ENCODE results near the gene BROX.

Gene BROX

GRCh38 chr1:222706815-222707214 is 5.5 kb upstream of the BROX start:
- POLR2A ChIA-PET (ENCODE audit: low non-redundant PET), result no interaction called here
- TF ChIP-seq CTCF (conservative IDR thresholded peaks at IDR 0.05; ENCODE audit: low read depth), result no peak
- no peak overlapping the region for H3K27ac ChIP-seq
- DNase-seq (ENCODE audit: low spot score), result no peak
- CTCF ChIA-PET, result interaction anchor here (0.6 to 0.7 kb wide), 3 partner anchors 582 to 1010 kb away, joined by 3 to 12 read pairs (median 4); no protein-coding TSS in a partner anchor

- ChIA-PET CTCF (no interaction called here), POLR2A (ENCODE audit: low non-redundant PET) (no interaction called here)
- no peak overlapping the region for H3K27ac ChIP-seq
- TF ChIP-seq CTCF (conservative IDR thresholded peaks at IDR 0.05; ENCODE audit: low read depth), result no peak
- DNase-seq (ENCODE audit: low spot score), result no peak
Measured at GRCh38 chr1:222709700-222710153, 2.6 kb upstream of the BROX start.

DNA sequence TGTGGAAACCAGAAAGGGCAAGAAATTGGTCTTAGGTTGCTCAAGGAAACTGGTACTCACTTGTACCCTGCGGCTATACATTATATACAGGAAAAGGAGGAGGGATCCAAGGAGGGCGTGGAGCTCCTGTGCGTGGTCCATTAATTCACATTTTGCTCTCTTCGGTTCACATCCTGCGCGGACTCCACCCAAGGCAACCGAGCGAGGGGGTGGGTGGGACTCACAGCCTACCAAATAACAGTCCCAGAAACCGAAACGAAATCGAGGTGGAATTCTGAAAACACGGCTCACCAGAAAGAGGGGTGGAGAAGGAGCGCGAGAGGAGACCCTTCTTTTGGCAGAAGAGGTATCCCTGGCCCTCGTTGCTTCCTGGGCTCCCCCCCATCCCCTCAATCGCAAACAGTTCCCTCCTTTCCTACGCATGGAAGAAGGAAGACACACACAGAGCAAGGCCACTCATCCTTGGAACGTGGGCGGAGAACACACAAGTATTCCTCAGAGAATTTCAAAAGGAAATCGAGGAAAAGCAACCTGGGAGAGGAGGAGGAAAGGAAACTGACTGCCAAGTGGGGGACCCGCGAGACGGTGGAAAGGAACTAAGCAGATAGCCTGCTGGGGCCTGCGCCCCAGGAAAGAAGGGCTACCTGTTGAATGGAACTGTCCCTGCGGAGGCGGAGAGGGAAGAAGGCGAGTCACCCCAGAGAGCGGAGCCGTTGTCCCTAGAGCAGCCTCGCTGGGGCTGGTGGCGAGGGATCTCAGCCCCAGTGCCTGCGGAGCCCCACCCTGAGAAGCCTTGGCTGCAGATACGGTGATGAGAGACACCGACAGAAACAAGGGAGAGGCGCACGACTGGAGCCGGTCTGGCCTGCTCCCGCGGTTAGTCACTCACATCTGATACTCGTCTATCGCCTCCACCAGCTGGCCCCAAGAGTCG is 778 bp upstream of the BROX start:
- peak overlapping the region; percentile 97 for H3K27ac ChIP-seq
- TF ChIP-seq CTCF (conservative IDR thresholded peaks at IDR 0.05; ENCODE audit: low read depth), result no peak
- POLR2A ChIA-PET (ENCODE audit: low non-redundant PET), result no interaction called here
- CTCF ChIA-PET, result no interaction called here
- peak; percentile 80 for DNase-seq (ENCODE audit: low spot score)

DNA sequence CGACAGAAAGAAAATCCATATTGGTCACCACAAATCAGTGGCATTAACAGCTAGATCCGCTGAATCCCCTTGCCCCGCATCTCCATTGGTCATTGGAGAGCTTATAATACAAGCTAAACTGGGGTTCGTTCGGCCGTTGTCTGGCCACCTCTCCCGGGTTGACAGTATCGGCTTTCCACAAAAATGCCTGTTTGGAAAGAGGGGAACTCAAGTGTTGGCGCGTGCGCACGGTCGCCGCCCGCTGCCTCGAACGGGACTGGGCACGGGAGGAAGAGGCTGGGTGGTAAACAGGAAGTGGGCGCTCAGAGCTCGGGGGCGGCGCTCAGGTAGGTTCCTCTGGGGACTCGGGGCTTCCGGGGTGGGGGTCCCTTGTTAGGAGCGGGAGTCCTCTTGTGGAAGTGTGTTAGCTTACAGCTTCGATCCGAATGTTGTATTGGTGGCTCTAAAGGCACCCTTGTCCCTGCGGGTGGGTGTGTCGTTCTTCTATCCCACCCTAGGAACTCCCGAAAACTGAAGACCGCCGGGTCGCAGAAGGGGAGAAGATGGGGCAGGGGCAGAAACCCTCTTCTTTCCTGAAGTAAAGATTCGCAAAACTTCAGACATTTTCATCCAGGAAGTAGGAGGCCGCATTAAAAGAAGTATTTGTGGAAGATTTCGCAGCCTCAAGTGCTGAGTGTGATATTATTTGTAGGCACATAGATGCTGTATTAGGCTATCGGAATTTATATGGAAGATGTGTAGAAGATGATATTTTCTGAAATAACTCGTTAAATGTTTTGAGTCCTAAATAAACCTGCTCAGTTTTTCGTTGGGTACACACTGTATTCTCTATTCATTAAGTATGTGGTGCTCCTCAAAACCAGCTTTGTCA is 962 bp downstream of the BROX start:
- peak overlapping the region; percentile 97 for H3K27ac ChIP-seq
- TF ChIP-seq CTCF (conservative IDR thresholded peaks at IDR 0.05; ENCODE audit: low read depth), result no peak
- CTCF ChIA-PET, result interaction anchor here (0.7 kb wide), 1 partner anchor 75 kb away, joined by 6 read pairs; no protein-coding TSS in a partner anchor
- DNase-seq (ENCODE audit: low spot score), result peak; percentile 82
- POLR2A ChIA-PET (ENCODE audit: low non-redundant PET), result no interaction called here

GRCh38 chr1:222716393-222716792 is 4.0 kb downstream of the BROX start:
- CTCF ChIA-PET, result no interaction called here
- POLR2A ChIA-PET (ENCODE audit: low non-redundant PET), result no interaction called here
- no peak overlapping the region for H3K27ac ChIP-seq
- DNase-seq (ENCODE audit: low spot score), result no peak
- TF ChIP-seq CTCF (conservative IDR thresholded peaks at IDR 0.05; ENCODE audit: low read depth), result no peak

DNA sequence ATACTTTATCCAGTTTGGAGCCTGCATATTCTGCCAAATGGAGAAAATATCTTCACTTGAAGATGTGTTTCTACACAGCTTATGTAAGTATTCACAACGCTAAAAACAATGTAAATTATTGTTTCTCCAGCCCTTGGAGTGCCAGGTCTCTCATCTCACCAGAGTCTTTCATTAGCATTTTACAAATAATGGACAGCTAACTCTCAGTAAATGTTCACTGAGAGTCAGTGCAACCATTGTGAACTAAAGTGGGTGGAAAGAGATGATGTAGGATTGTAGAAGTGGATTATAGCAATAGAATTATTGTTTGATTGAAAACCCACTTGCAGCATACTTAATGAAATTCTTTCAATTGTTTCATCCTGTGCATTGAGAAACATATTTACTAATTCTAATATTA is 16.4 kb downstream of the BROX start:
- H3K27ac ChIP-seq, result no peak overlapping the region
- POLR2A ChIA-PET (ENCODE audit: low non-redundant PET), result no interaction called here
- no peak for DNase-seq (ENCODE audit: low spot score)
- CTCF ChIA-PET, result interaction anchor here (0.6 kb wide), 1 partner anchor 180 kb away, joined by 3 read pairs; the partner anchor contains the start of gene HHIPL2
- TF ChIP-seq CTCF (conservative IDR thresholded peaks at IDR 0.05; ENCODE audit: low read depth), result no peak

All from RWPE1 (cell line).